ENCODE results near the gene HTR1A.

HTR1A gene

DNA sequence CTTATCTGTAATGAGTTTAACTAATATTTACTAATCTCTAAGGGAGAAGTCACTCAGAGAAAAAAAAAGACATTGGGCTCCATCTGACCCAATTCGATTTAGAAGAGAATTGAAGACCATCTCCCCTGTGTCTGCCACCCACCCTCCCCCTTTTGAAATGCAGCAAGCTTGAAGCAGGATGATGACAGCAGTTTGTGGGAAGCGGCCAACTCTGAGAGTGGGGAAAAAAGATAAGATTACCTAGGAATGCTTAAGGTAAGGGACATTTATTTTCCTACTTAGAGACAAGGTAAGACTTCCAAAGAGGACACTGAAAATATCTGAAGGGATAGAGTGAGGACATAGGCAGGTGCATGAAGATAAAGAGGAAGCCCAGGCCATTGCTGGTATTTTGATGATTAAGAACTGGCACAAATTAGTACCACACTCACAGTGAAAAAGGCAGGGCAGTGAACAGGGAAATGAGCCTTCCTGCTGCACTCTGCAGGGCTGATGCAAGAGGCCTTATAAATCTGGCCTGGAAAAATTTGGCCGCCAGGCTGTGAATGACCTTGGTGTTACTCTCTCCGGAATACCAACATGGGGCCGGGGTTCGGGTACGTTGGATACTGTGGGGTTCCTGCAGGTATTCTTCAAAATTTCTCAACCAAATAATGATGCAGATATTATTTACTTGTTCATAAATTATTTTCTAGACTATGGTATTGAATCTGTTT is 42.3 kb downstream of the HTR1A start:
- H3K4me3 ChIP-seq (ENCODE audit: low read depth, low read length): no peak overlapping the region
- in situ Hi-C loops (cut with HindIII; ENCODE audit: low sequenced_read_pairs): no loop called here
- TF ChIP-seq, protein P1, sequence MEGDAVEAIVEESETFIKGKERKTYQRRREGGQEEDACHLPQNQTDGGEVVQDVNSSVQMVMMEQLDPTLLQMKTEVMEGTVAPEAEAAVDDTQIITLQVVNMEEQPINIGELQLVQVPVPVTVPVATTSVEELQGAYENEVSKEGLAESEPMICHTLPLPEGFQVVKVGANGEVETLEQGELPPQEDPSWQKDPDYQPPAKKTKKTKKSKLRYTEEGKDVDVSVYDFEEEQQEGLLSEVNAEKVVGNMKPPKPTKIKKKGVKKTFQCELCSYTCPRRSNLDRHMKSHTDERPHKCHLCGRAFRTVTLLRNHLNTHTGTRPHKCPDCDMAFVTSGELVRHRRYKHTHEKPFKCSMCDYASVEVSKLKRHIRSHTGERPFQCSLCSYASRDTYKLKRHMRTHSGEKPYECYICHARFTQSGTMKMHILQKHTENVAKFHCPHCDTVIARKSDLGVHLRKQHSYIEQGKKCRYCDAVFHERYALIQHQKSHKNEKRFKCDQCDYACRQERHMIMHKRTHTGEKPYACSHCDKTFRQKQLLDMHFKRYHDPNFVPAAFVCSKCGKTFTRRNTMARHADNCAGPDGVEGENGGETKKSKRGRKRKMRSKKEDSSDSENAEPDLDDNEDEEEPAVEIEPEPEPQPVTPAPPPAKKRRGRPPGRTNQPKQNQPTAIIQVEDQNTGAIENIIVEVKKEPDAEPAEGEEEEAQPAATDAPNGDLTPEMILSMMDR (IDR thresholded peaks at IDR 0.05; ENCODE audit: low read depth, low read length, missing control alignments): no peak
- DNase-seq (ENCODE audit: low read depth): no peak

DNA sequence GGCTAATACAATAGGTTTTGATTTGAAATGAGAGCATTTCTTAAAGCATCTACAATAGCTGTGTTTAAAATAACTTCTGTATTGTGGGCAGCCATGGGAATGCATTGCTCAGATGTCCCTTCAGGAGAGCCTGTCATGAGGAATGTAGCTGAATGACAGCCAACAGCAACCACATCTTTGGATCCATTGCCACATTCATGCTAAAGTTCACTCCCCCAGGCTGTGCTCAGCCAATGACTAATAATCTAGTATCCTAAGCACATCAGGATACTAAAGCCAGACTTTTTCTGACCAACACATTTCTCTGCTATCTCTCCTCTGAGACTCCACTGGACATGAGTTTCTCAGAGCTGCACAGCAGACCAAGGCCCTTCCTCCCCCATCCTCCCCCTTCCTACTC is 45.5 kb downstream of the HTR1A start:
- H3K4me3 ChIP-seq (ENCODE audit: low read depth, low read length): no peak overlapping the region
- DNase-seq (ENCODE audit: low read depth): peak; percentile 52
- TF ChIP-seq, protein P1 (IDR thresholded peaks at IDR 0.05; ENCODE audit: low read depth, low read length, missing control alignments): no peak
- in situ Hi-C loops (cut with HindIII; ENCODE audit: low sequenced_read_pairs): no loop called here

DNA sequence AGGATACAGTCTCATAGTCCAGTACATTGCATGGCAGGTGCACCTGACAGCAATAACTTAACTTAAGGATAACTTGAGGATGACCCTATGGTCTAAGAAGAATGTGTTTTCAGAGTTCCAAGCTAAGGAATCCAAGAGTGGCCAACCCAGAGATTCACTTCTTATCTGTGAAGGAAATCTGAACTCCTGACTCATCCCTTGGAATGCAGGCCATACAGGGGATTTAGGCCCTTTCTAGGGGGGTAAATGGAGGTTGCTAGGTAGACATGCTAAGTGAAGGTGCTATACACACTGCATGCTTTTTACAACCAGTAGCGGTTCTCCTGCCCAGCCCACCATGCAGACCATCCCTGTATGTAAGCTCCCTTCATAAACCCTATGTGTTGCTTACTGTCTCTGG is 50.4 kb downstream of the HTR1A start:
- DNase-seq (ENCODE audit: low read depth): no peak
- in situ Hi-C loops (cut with HindIII; ENCODE audit: low sequenced_read_pairs): no loop called here
- H3K4me3 ChIP-seq (ENCODE audit: low read depth, low read length): no peak overlapping the region
- TF ChIP-seq, protein P1 (IDR thresholded peaks at IDR 0.05; ENCODE audit: low read depth, low read length, missing control alignments): no peak

Measured in astrocyte of the cerebellum (primary cell).